ENCODE data around the gene WWOX.

The WWOX gene

GRCh38 chr16:78645657-78646056 lies 546.2 kb downstream of the WWOX start:
- TF ChIP-seq CTCF (IDR thresholded peaks at IDR 0.05; ENCODE audit: borderline replicate concordance, extremely low read depth, low read length, poor library complexity, severe bottlenecking) (no peak), EZH2 (IDR thresholded peaks at IDR 0.05; ENCODE audit: borderline replicate concordance, low read depth, low read length, severe bottlenecking) (no peak)
- Histone ChIP-seq H3K4me3 (ENCODE audit: low read depth in 1 of 2, low read length in 2 of 2) (no peak overlapping the region), H4K20me1 (ENCODE audit: insufficient read depth, low read length) (no peaks in the 10 kb centered on the region), H3K27me3 (ENCODE audit: insufficient read depth, low read length, poor library complexity) (no peaks in the 10 kb centered on the region), H3K9ac (ENCODE audit: low read depth, low read length) (no peak overlapping the region), H3K36me3 (ENCODE audit: insufficient read depth, low read length) (no peaks in the 10 kb centered on the region), H3K4me2 (ENCODE audit: insufficient read depth, low read length) (no peak overlapping the region), H3K79me2 (ENCODE audit: insufficient read depth, low read length) (no peaks in the 10 kb centered on the region), H3K9me3 (ENCODE audit: insufficient read depth, low read length, severe bottlenecking) (no peaks in the 10 kb centered on the region), H3K27ac (ENCODE audit: low read length) (no peak overlapping the region), H2AFZ (ENCODE audit: low read depth, low read length) (no peak overlapping the region), H3K4me1 (ENCODE audit: insufficient read depth, low read length) (no peaks in the 10 kb centered on the region)
- no peak for DNase-seq
- ATAC-seq (ENCODE audit: insufficient read depth, low read depth) = no peak

- no peaks in the 10 kb centered on the region for H3K27me3 ChIP-seq (ENCODE audit: insufficient read depth, low read length, poor library complexity)
- TF ChIP-seq EZH2 (IDR thresholded peaks at IDR 0.05; ENCODE audit: borderline replicate concordance, low read depth, low read length, severe bottlenecking) (no peak), CTCF (IDR thresholded peaks at IDR 0.05; ENCODE audit: borderline replicate concordance, extremely low read depth, low read length, poor library complexity, severe bottlenecking) (no peak)
- H3K79me2 ChIP-seq (ENCODE audit: insufficient read depth, low read length) = no peaks in the 10 kb centered on the region
- no peaks in the 10 kb centered on the region for H3K9me3 ChIP-seq (ENCODE audit: insufficient read depth, low read length, severe bottlenecking)
- no peak overlapping the region for H3K4me2 ChIP-seq (ENCODE audit: insufficient read depth, low read length)
- H3K4me1 ChIP-seq (ENCODE audit: insufficient read depth, low read length) = no peaks in the 10 kb centered on the region
- H3K4me3 ChIP-seq (ENCODE audit: low read depth in 1 of 2, low read length in 2 of 2) = no peak overlapping the region
- H3K36me3 ChIP-seq (ENCODE audit: insufficient read depth, low read length) = no peaks in the 10 kb centered on the region
- H4K20me1 ChIP-seq (ENCODE audit: insufficient read depth, low read length) = no peaks in the 10 kb centered on the region
- DNase-seq (no peak), ATAC-seq (ENCODE audit: insufficient read depth, low read depth) (no peak)
- H3K27ac ChIP-seq (ENCODE audit: low read length) = no peak overlapping the region
- no peak overlapping the region for H2AFZ ChIP-seq (ENCODE audit: low read depth, low read length)
- no peak overlapping the region for H3K9ac ChIP-seq (ENCODE audit: low read depth, low read length)
Observed at GRCh38 chr16:78647019-78647418, 547.6 kb downstream of the WWOX start.

GRCh38 chr16:78647491-78647890 lies 548.0 kb downstream of the WWOX start:
- Histone ChIP-seq H4K20me1 (ENCODE audit: insufficient read depth, low read length) (no peaks in the 10 kb centered on the region), H3K4me3 (ENCODE audit: low read depth in 1 of 2, low read length in 2 of 2) (no peak overlapping the region), H3K36me3 (ENCODE audit: insufficient read depth, low read length) (no peaks in the 10 kb centered on the region), H3K27ac (ENCODE audit: low read length) (no peak overlapping the region), H3K9me3 (ENCODE audit: insufficient read depth, low read length, severe bottlenecking) (no peaks in the 10 kb centered on the region), H3K79me2 (ENCODE audit: insufficient read depth, low read length) (no peaks in the 10 kb centered on the region), H3K27me3 (ENCODE audit: insufficient read depth, low read length, poor library complexity) (no peaks in the 10 kb centered on the region), H3K9ac (ENCODE audit: low read depth, low read length) (no peak overlapping the region), H3K4me2 (ENCODE audit: insufficient read depth, low read length) (no peak overlapping the region), H3K4me1 (ENCODE audit: insufficient read depth, low read length) (no peaks in the 10 kb centered on the region), H2AFZ (ENCODE audit: low read depth, low read length) (no peak overlapping the region)
- DNase-seq (no peak), ATAC-seq (ENCODE audit: insufficient read depth, low read depth) (no peak)
- TF ChIP-seq CTCF (IDR thresholded peaks at IDR 0.05; ENCODE audit: borderline replicate concordance, extremely low read depth, low read length, poor library complexity, severe bottlenecking) (no peak), EZH2 (IDR thresholded peaks at IDR 0.05; ENCODE audit: borderline replicate concordance, low read depth, low read length, severe bottlenecking) (no peak)

GRCh38 chr16:78648517-78648916 lies 549.1 kb downstream of the WWOX start:
- no peak overlapping the region for H3K4me3 ChIP-seq (ENCODE audit: low read depth in 1 of 2, low read length in 2 of 2)
- H3K36me3 ChIP-seq (ENCODE audit: insufficient read depth, low read length) = no peaks in the 10 kb centered on the region
- H3K4me2 ChIP-seq (ENCODE audit: insufficient read depth, low read length) = no peak overlapping the region
- no peaks in the 10 kb centered on the region for H3K27me3 ChIP-seq (ENCODE audit: insufficient read depth, low read length, poor library complexity)
- H2AFZ ChIP-seq (ENCODE audit: low read depth, low read length) = no peak overlapping the region
- H3K79me2 ChIP-seq (ENCODE audit: insufficient read depth, low read length) = no peaks in the 10 kb centered on the region
- ATAC-seq (ENCODE audit: insufficient read depth, low read depth) = no peak
- H3K4me1 ChIP-seq (ENCODE audit: insufficient read depth, low read length) = no peaks in the 10 kb centered on the region
- no peak for DNase-seq
- no peaks in the 10 kb centered on the region for H3K9me3 ChIP-seq (ENCODE audit: insufficient read depth, low read length, severe bottlenecking)
- no peaks in the 10 kb centered on the region for H4K20me1 ChIP-seq (ENCODE audit: insufficient read depth, low read length)
- no peak overlapping the region for H3K9ac ChIP-seq (ENCODE audit: low read depth, low read length)
- no peak overlapping the region for H3K27ac ChIP-seq (ENCODE audit: low read length)
- TF ChIP-seq EZH2 (IDR thresholded peaks at IDR 0.05; ENCODE audit: borderline replicate concordance, low read depth, low read length, severe bottlenecking) (no peak), CTCF (IDR thresholded peaks at IDR 0.05; ENCODE audit: borderline replicate concordance, extremely low read depth, low read length, poor library complexity, severe bottlenecking) (no peak)
